Spleen (tissue), 7 donors: Measurements from ENCODE around the gene PEPD.

ENCODE experiments used
- POLR2A ChIP-seq, 3 donors: fragments of 450-650 bp; IDR thresholded peaks; one replicate each; pipeline ENCODE4 v1.5.1; 2017; ENCODE audit warnings: antibody characterized with exemption in 3 of 3, mild to moderate bottlenecking in 1 of 3
- POLR2AphosphoS5 ChIP-seq, 3 donors: sonication (generic); formaldehyde crosslinking; IDR thresholded peaks; one replicate each; pipeline ENCODE4 v1.5.1; 2017; ENCODE audit warnings: antibody characterized with exemption in 3 of 3
- TF ChIP-seq, protein P1 (sequence below), 11 experiments: fragments of 200-600 bp in 7 of 11; fragments of 450-650 bp in 4 of 11; sonication (generic) in 4 of 11; IDR thresholded peaks in 8 of 11; conservative IDR thresholded peaks in 3 of 11; 1 replicate in 7 of 11; 2 replicates in 4 of 11; pipeline versions ENCODE4 v1.4.0 to v1.8.0; 2016 to 2021; ENCODE audit warnings: antibody characterized with exemption in 11 of 11, inconsistent platforms in 4 of 11, mild to moderate bottlenecking in 1 of 11
- donor health status: DM: no; HTN: no; CAD: no; lungs with moderate emphysema.
- donor health status: DM: no; HTN: no; CAD: no.
- donor health status: DM: no; HTN: no; CAD: no.

GRCh38 chr19:33552928-33553279, 31.3 kb upstream of the PEPD start:
- TF ChIP-seq, protein P1, sequence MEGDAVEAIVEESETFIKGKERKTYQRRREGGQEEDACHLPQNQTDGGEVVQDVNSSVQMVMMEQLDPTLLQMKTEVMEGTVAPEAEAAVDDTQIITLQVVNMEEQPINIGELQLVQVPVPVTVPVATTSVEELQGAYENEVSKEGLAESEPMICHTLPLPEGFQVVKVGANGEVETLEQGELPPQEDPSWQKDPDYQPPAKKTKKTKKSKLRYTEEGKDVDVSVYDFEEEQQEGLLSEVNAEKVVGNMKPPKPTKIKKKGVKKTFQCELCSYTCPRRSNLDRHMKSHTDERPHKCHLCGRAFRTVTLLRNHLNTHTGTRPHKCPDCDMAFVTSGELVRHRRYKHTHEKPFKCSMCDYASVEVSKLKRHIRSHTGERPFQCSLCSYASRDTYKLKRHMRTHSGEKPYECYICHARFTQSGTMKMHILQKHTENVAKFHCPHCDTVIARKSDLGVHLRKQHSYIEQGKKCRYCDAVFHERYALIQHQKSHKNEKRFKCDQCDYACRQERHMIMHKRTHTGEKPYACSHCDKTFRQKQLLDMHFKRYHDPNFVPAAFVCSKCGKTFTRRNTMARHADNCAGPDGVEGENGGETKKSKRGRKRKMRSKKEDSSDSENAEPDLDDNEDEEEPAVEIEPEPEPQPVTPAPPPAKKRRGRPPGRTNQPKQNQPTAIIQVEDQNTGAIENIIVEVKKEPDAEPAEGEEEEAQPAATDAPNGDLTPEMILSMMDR (IDR thresholded peaks at IDR 0.05 in 8 of 11, conservative IDR thresholded peaks at IDR 0.05 in 3 of 11): no peak
- TF ChIP-seq POLR2A (IDR thresholded peaks at IDR 0.05) (no peak), POLR2AphosphoS5 (IDR thresholded peaks at IDR 0.05) (no peak)
